IPS DF 6.9 (cell line): Measurements from ENCODE around the gene HSD17B2.

Source experiments
- DNase-seq: peaks from one replicate; pipeline ENCODE4 v3.0.0-alpha.2; 2013; ENCODE audit warnings: low read depth, low spot score
- H3K27ac ChIP-seq: one replicate; pipeline ENCODE4 v1.5.1; 2013; ENCODE audit warnings: low read length, control low read depth
- H3K27me3 ChIP-seq: 2 replicates; pipeline ENCODE4 v1.6.1; 2013; ENCODE audit warnings: mild to moderate bottlenecking, low read length; ENCODE audit not compliant: control insufficient read depth, insufficient read depth
- H3K36me3 ChIP-seq: 2 replicates; pipeline ENCODE4 v1.6.1; 2013; ENCODE audit warnings: low read length; ENCODE audit not compliant: control insufficient read depth, insufficient read depth
- H3K4me1 ChIP-seq: 2 replicates; pipeline ENCODE4 v1.6.1; 2013; ENCODE audit warnings: low read length; ENCODE audit not compliant: control insufficient read depth, insufficient read depth
- H3K4me3 ChIP-seq: 2 replicates; pipeline ENCODE4 v1.5.1; 2013; ENCODE audit warnings: mild to moderate bottlenecking, low read length
- H3K9me3 ChIP-seq: 2 replicates; pipeline ENCODE4 v1.6.1; 2013; ENCODE audit warnings: low read length, inconsistent platforms; ENCODE audit not compliant: control insufficient read depth, insufficient read depth
- WGBS: extraction: QIAGEN DNeasy Blood & Tissue Kit; methylation state at CpG from one replicate; pipeline ENCODE4 v1.1.7; 2013; ENCODE audit warnings: mixed read lengths, missing lambda C conversion rate; ENCODE audit not compliant: insufficient read length, insufficient coverage; 5-methylcytosine and 5-hydroxymethylcytosine counted together

HSD17B2 gene

DNA sequence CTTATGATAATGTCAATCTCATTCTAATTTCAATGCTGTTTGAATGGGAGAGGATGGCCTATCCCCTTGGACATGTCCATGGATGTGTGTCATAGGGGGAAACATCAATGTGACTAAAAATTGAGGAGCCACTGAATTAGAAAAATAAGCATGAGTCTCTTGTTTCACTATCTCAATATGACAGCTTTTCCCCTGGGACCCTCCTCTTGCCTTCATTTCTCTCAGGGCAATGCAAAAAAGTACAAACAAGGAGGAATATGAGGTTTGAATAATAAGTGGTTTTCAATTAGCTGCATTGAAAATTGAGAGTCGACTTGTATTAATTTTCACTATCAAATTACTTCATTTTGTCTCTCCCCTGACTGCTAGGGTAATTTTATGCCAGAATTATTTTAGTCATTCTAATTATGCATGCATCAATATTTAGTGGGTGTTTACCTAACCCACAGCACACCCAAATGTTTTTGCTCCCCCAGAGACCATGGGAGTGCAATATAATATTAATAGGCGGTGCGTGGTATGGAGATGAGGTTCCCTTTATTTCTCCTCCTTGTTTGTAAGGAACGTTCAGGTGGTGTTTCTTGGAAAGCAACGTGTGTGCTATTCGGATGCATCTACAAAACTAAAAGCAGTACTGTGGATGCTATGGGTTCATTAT lies 17.0 kb upstream of the HSD17B2 start:
- no peak for DNase-seq
- no peaks in the 10 kb centered on the region for H3K36me3 ChIP-seq
- no peak overlapping the region for H3K27ac ChIP-seq
- WGBS, result no CpG with 5 or more reads among the region's 6 CpGs
- H3K27me3 ChIP-seq, result no peaks in the 10 kb centered on the region
- H3K4me3 ChIP-seq, result no peak overlapping the region
- H3K4me1 ChIP-seq, result no peaks in the 10 kb centered on the region
- H3K9me3 ChIP-seq, result no peaks in the 10 kb centered on the region

DNA sequence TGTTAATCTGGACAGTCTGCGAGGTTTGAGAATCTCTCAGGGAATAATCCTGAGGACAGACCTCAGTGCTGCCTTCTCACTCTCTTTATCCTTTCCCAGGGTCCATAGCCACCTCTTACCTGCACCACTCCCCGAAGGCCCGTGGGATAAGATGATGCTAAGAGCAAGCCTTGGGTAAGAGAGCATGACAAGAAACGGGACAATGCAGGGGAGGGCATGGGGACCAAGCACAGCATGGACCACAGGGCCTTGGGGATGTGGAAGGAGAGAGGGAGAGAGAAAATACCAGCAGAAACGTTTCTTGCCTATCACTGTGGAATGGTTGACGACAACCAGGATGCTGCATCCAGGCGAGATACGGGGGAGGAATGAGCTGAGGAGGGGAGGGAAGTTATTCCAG lies 15.5 kb upstream of the HSD17B2 start:
- Histone ChIP-seq H3K4me1 (no peaks in the 10 kb centered on the region), H3K27ac (no peak overlapping the region), H3K27me3 (no peaks in the 10 kb centered on the region), H3K4me3 (no peak overlapping the region), H3K36me3 (no peaks in the 10 kb centered on the region), H3K9me3 (no peaks in the 10 kb centered on the region)
- WGBS, result no CpG with 5 or more reads among the region's 8 CpGs
- DNase-seq, result no peak

DNA sequence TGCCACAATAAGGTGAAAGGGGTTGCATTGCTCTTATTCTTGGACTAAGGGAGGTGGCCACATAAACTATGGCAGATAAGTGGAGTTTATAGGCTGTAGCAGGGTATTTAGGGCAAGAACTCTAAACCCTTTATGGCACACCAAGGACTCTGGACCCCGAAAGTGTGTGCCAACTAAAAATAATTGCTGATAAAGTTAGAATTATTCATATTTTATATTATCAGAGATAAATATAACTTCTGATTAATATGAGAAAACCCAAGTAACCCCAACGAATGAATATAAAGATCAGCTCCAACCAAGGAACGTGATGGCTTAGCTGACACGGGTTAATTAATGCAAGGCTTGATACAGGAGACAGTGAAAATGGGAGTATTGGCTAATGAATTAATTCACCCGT lies 15.0 kb upstream of the HSD17B2 start:
- no peaks in the 10 kb centered on the region for H3K27me3 ChIP-seq

DNA sequence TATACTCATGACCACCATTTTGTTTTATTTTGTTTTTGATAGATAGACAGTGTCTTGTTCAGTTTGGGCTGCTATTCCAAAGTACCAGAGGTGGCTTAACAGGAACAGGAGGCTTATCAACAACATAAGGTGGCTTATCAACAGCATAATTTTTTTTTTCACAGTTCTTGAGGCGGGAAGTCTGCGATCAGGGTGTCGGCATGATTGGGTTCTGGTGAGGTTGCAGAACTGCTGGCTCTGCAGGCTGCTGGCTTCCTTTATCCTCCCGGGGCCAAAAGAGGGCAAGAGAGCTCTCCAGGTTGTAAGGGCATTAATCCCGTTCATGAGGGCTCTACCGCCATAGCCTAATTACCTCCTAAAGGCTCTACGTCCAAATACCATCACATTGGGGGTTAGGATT lies 11.8 kb upstream of the HSD17B2 start:
- no peaks in the 10 kb centered on the region for H3K9me3 ChIP-seq
- no peaks in the 10 kb centered on the region for H3K4me1 ChIP-seq
- H3K27me3 ChIP-seq, result no peaks in the 10 kb centered on the region
- no CpG with 5 or more reads among the region's 7 CpGs for WGBS
- no peak for DNase-seq
- H3K36me3 ChIP-seq, result no peaks in the 10 kb centered on the region
- no peak overlapping the region for H3K4me3 ChIP-seq
- H3K27ac ChIP-seq, result no peak overlapping the region

More for the DNA sequence above, 15.0 kb upstream of the HSD17B2 start:
- H3K27ac ChIP-seq, result no peak overlapping the region
- no peak overlapping the region for H3K4me3 ChIP-seq
- H3K36me3 ChIP-seq, result no peaks in the 10 kb centered on the region
- no peak for DNase-seq
- H3K9me3 ChIP-seq, result no peaks in the 10 kb centered on the region
- no CpG with 5 or more reads among the region's 5 CpGs for WGBS
- no peaks in the 10 kb centered on the region for H3K4me1 ChIP-seq

DNA sequence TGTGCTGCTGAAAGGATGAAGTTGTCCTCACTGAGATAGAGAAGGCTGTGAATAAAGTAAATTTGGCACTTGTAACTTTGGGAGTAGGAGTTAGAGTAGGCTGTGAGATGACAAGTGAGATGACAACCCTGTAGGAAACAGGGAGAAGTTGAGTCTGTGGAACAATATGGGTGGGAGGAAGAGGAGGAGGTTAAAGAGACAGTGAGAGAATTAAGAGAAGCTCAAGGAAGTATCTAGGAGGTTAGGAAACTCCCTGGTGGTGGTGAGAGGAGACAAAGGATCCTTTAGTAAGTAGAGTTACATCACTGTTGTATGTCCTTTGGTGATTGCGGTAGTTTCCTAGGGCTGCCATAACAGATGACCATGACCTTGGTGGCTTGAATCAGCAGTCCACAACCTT lies 10.7 kb upstream of the HSD17B2 start:
- Histone ChIP-seq H3K4me1 (no peaks in the 10 kb centered on the region), H3K9me3 (no peaks in the 10 kb centered on the region), H3K36me3 (no peaks in the 10 kb centered on the region), H3K27me3 (no peaks in the 10 kb centered on the region), H3K4me3 (no peak overlapping the region), H3K27ac (no peak overlapping the region)
- WGBS, result no CpG with 5 or more reads among the region's 1 CpG
- DNase-seq, result no peak

DNA sequence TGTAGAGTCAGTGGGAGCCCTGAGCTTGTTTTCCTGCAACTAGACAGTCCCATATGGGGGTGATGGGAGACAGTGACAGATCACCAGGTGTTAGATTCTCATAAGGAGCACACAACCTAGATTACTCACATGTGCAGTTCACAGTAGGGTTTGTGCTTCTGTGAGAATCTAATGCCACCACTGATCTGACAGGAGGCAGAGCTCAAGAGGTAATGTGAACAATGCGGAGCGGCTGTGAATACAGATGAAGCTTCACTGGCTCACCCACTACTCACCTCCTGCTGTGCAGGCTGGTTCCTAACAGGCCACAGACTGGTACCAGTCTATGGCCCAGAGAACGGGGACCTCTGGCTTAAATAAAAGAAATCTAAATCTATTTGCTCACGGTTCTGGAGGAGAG lies 10.2 kb upstream of the HSD17B2 start:
- no peaks in the 10 kb centered on the region for H3K9me3 ChIP-seq
- H3K4me3 ChIP-seq, result no peak overlapping the region
- no CpG with 5 or more reads among the region's 4 CpGs for whole genome bisulfite sequencing
- no peaks in the 10 kb centered on the region for H3K27me3 ChIP-seq
- H3K36me3 ChIP-seq, result no peaks in the 10 kb centered on the region
- no peak overlapping the region for H3K27ac ChIP-seq
- DNase-seq, result no peak
- no peaks in the 10 kb centered on the region for H3K4me1 ChIP-seq

DNA sequence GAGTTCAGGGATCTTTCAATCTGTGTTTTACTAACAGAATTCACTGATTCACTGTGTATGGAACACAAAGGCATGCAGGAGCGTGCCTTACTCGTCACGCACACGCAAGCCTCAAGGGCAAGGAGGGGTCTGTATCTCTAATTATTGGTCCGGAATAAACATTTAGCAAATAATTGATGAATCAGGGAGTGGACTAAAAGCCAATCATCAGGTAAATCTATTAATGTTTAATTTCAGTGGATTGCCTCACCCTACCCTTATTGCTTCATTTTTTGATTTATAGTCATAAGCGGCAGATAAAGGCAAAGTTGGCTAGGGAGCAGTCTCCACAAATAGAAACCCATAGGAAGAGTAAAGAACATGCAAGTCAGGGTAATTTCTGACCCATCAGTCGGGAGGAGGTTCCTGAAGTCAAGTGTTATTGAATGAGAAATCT lies 7.4 kb upstream of the HSD17B2 start:
- no peak overlapping the region for H3K4me3 ChIP-seq
- no peaks in the 10 kb centered on the region for H3K36me3 ChIP-seq
- no CpG with 5 or more reads among the region's 7 CpGs for WGBS
- no peak for DNase-seq
- H3K27ac ChIP-seq, result no peak overlapping the region
- no peaks in the 10 kb centered on the region for H3K4me1 ChIP-seq
- H3K9me3 ChIP-seq, result no peaks in the 10 kb centered on the region
- H3K27me3 ChIP-seq, result no peaks in the 10 kb centered on the region

DNA sequence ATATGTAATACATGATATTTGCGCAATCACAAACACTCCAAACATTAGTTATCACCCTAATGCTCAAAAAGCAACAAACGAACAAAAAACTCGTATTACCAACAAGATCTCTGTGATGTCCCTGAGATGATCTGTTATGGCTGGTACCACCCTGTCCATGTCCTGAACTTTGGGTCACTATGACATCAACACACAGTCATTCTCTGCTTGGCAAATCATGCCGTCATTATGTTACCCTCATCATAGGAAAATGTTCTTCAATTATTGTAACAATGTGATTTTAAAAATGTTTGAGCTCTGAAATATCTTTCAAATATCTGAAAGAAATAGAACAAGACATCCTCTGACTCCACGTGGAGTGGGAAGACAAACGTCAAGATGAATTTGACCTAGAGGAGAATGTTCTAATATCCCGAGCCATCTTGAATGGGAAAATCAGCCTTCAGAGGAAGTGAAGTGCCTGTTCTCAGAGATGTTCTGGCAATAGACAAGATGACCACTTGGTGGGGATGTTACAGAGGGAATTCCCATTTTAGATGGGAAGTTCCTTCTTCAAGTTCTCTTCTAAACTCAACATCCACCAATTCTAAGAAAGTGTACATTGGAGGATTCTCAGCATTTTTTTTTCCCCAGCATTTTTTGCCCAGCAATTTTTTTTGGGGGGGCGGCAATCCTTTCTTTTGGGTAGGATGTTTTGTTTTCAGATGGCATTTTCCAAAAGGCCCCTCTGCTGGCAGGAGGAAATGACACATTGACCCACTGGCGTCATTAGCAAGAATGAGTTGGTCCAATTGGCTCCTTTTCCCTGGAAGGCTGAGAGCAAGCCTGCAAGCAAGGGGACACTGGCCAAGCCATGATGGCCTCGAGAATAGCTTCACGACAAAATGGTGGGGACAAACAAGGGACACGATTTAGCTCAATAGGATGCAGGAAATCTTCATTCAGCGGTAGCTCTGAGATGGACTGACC lies 3.7 kb upstream of the HSD17B2 start:
- Histone ChIP-seq H3K27me3 (no peaks in the 10 kb centered on the region), H3K36me3 (no peaks in the 10 kb centered on the region), H3K4me1 (no peaks in the 10 kb centered on the region), H3K27ac (no peak overlapping the region), H3K4me3 (no peak overlapping the region), H3K9me3 (no peaks in the 10 kb centered on the region)
- no CpG with 5 or more reads among the region's 13 CpGs for WGBS
- DNase-seq, result no peak

DNA sequence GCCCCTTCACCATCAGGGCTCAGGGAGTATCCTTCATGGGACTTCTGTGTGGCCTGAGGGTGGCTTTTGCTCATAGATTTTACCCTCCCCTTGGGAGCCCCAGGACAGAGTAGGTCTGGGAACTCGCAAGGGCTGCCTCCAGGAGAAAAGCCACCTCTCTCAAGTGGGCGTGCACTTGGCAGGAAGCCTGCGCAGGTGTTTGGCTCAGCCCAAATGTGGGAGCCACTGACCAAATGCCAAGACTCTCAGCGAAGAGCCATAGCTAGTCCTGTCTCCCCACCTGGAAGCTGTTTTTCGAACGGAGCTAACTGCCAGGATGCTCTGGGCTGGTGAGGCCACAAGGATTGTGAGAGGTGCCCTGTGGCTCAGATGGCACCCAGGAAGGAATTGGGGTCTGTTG lies 2.0 kb upstream of the HSD17B2 start:
- Histone ChIP-seq H3K36me3 (no peaks in the 10 kb centered on the region), H3K27me3 (no peaks in the 10 kb centered on the region), H3K27ac (no peak overlapping the region), H3K4me1 (no peaks in the 10 kb centered on the region), H3K4me3 (no peak overlapping the region), H3K9me3 (no peaks in the 10 kb centered on the region)
- DNase-seq, result no peak
- no CpG with 5 or more reads among the region's 6 CpGs for WGBS

DNA sequence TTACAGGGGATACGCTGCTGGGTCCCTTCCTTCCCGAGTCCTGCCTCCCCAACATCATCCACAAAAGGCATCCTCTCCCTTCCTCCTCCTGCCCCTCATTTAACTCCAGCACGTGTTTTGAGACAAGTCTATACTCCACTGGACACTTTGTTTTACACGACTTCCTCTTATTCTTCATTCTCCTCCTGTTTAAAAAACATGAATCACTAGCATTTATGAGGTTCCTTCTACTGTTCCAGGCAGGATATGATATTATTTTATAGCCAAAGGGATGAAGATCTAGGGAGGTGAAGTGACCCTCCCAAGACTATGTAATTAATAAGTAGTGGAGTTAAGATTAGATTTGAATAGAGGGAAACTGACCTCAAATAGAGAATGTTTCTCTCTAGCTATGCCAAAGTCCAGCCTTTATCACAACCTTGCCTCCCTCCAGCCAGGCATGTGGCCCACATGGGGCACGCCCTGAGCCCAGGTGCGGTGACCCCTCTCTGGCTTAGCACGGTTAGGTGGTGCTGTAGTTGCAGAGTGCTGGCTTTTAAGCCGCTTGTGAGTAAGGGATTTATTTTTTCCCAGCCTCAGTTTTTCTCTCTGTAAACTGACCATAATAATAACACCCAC lies 1.3 kb upstream of the HSD17B2 start:
- H3K27me3 ChIP-seq, result no peaks in the 10 kb centered on the region
- no peak overlapping the region for H3K27ac ChIP-seq
- no peaks in the 10 kb centered on the region for H3K36me3 ChIP-seq
- no peaks in the 10 kb centered on the region for H3K4me1 ChIP-seq
- no CpG with 5 or more reads among the region's 8 CpGs for WGBS
- no peak for DNase-seq
- no peak overlapping the region for H3K4me3 ChIP-seq
- no peaks in the 10 kb centered on the region for H3K9me3 ChIP-seq
